GM18951 (cell line): ENCODE measurements around the gene NPAS3.

Experiments
- POLR2A ChIP-seq: IDR thresholded peaks from 4 replicates; pipeline ENCODE4 v1.6.1; 2011; ENCODE audit warnings: mild to moderate bottlenecking; ENCODE audit not compliant: insufficient read length, insufficient read depth; ENCODE audit errors: extremely low read depth
- in situ Hi-C: fragments of 300-500 bp; cut with MboI; formaldehyde crosslinking; loops from one replicate; pipeline ENCODE4 v1.12.0; 2022; ENCODE audit warnings: low sequenced_read_pairs, mixed read lengths, inconsistent platforms; ENCODE audit not compliant: unreplicated experiment

Gene NPAS3

DNA sequence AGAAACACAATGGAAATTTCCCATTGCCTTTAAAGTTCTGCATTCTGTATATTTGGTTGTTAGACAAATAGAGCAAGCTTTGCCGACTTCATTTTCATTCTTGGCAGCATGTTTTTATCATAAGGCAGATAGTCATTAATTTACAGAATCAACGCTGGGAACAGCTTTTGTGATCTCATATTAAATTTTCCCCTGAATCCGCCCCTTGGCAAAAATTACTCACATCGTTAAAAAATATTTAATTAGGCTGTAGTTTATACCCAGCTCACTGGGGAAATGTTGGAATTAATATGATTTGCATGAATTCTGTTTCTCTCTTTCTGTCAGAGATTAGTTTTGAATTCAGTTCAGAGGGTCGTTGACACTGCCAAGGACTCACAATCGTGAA, 714.6 kb downstream of the NPAS3 start:
- in situ Hi-C loops: no loop called here
- no peak for TF ChIP-seq POLR2A

DNA sequence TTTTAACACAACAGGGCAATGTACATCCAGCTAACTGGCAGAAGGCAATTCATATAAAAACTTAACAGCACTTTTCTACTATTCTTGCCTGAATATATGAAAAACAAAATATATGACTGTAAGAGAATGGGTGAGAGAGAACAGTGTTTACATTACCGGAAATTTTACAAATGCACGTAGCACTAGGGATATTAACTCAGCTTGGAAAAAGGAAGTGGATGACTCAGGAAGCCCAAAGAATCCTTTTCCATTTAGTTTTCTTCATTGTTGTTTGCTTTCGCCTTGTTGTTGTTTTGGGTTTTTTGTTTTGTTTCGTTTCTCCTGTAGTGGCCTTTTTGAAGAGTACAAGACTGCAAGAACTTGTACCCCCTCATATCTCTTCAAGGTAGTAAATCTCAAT, 716.7 kb downstream of the NPAS3 start:
- no peak for TF ChIP-seq POLR2A
- in situ Hi-C loops: no loop called here

- in situ Hi-C loops: no loop called here
- TF ChIP-seq POLR2A: no peak
Observed at GRCh38 chr14:33657476-33657875, 718.8 kb downstream of the NPAS3 start.

DNA sequence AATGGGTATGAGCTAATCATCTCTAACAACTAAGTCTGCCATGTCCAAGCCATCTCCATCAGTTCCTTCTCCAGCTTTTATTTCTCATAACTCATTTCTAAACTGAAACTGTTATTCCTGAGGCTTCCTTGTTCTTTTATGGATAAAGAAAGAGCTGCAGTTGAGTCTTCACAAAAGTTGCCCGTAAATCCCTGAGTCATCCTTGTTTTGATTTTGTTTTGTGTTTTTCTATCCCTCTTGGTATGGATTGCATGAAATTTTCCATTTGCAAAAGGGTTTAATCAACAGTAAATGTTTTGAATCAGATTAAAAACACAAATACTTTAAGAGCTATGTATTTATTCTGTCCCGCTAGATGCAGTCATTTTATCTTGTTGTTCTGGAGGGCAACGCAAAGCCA, 721.6 kb downstream of the NPAS3 start:
- in situ Hi-C loops: no loop called here
- TF ChIP-seq POLR2A: no peak

GRCh38 chr14:33661101-33661500, 722.4 kb downstream of the NPAS3 start:
- TF ChIP-seq POLR2A: no peak
- in situ Hi-C loops: no loop called here

DNA sequence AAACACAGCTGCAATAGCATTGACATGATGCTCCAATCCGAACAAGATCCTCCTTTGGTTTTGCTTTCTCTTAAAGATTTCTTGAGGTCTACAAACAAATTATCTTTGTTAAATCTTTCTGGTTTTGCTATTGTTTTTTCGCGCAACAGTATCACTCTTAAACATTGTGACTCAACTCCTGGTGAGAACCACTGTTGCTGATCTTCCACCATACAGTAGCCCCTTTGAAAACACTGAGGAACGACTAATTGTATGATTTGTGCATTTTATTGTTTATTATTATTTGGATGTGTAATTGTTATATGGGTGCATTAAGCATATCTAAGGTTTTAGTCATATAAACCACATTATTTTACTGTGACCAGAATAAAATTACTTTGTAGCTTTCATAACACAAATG, 729.4 kb downstream of the NPAS3 start:
- in situ Hi-C loops: no loop called here
- TF ChIP-seq POLR2A: no peak

- TF ChIP-seq POLR2A: no peak
- in situ Hi-C loops: no loop called here
Observed at GRCh38 chr14:33669111-33669510, 730.4 kb downstream of the NPAS3 start.

GRCh38 chr14:33670235-33670634, 731.6 kb downstream of the NPAS3 start:
- TF ChIP-seq POLR2A: no peak
- in situ Hi-C loops: no loop called here

- no peak for TF ChIP-seq POLR2A
- in situ Hi-C loops: no loop called here
Observed at GRCh38 chr14:33671556-33671955, 732.9 kb downstream of the NPAS3 start.

- in situ Hi-C loops: no loop called here
- TF ChIP-seq POLR2A: no peak
Observed at GRCh38 chr14:33674927-33675326, 736.2 kb downstream of the NPAS3 start.

DNA sequence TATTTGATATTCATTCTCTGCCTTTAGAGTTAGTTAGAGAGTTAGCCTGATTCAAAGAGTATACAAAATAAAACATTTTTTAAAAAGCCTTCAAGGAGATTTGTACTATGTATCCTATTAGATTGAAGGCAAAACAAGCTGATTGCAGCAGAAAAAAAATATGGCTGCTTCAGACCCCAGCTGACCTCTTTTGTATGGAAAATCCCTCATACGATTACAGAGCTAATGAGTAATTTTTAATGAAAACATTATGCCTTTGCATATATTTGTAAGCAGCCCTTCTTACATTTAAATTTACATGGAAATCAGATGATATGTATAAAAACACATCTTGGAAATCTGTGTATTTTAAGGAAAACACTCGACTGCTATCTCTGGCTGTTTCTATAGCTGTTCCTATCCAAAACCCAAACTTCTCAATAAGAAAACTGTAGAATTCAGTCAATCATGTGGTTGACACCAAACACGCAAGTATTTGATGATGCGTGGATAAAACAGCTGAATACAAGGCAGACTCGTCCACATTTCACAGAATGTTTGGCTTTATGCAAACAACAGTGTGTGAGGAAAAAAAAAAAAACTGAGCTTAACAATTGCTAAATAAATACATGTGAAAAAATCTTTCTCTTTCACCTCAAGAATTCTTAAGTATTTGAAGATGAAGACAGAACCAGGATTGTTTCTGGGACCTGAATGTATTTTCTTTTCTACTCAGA, 736.9 kb downstream of the NPAS3 start:
- in situ Hi-C loops: no loop called here

GRCh38 chr14:33676135-33676566, 737.5 kb downstream of the NPAS3 start:
- in situ Hi-C loops: no loop called here
- no peak for TF ChIP-seq POLR2A

More for the DNA sequence above, 736.9 kb downstream of the NPAS3 start:
- no peak for TF ChIP-seq POLR2A

DNA sequence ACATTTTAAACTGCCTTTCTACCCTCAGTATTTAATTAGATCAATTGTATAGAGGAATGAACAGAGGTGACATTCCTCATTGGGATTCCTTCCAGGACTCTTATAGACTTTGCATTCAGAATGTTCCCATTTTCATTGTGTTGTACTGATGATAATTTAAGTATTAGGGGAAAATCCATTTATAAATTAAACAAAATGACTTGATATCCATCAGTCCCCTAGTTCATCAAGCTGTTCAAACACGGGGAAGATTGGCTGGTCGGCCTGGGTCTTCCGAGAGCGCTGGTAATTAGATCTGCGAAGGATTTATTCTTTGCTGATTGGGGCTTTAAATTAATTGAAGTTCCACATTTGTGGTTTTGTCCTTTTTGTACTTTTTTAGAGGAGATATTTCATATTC, 738.2 kb downstream of the NPAS3 start:
- TF ChIP-seq POLR2A: no peak
- in situ Hi-C loops: no loop called here

DNA sequence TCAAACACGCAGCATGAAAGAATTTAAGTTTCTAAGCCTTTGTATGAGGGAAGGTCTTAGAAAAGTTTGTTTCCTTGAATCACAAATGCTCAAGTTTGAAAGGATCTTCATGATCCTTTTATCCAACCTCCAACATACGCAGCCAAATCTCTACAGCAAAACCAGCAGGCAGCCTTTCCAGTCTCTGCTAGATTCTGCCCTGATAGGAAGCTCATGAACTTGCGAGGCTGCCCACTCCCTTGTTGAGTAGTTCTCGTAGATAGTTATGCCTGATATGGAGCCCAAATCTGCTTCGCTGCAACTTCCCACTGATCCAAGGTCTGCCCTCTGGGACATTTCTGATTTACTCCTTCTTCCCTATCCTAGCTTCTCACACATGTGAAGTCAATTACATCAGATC, 739.3 kb downstream of the NPAS3 start:
- in situ Hi-C loops: no loop called here
- no peak for TF ChIP-seq POLR2A

DNA sequence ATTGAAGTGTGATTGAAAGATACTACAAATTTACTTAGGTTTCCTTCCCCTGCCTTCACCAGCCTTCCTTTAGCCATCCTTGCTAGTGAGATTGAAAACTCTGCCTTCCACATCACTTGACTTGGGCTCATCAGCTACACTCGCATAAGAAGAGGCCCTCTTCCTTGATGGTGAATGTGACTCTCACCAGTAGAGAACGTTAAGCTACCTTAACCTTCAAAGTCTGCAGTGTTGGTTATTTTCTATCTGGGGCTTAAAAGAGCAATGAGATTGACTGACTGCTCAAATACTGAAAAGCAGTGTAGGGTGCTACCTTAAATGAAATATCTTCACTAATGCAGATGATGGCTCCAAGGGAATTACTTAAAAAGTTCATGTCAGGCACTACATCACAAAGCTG, 740.3 kb downstream of the NPAS3 start:
- in situ Hi-C loops: no loop called here
- TF ChIP-seq POLR2A: no peak
